Measurements from ENCODE around the gene C3orf20.

Gene C3orf20

DNA sequence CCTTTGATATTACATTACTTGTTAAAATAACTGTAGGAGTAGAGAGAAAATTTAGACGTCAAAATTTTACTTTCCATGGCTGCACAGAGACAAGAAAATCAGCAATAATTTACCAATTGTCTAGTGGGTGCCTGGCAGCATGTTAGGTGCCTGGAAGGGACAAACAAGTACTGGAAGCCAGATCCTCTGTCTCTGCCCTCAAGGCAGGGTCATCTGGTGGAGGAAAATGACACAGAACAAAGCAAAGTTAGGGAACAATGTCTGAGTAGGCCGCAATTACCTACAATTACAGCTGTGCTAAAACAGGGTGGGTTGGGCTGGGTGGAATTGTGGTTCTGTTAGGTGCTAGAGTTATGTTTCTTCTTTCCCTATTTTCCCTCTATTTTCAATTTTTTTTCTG, 16.0 kb upstream of the C3orf20 start:
- no CpG with 5 or more reads among the region's 2 CpGs for WGBS (ENCODE audit: insufficient coverage)

DNA sequence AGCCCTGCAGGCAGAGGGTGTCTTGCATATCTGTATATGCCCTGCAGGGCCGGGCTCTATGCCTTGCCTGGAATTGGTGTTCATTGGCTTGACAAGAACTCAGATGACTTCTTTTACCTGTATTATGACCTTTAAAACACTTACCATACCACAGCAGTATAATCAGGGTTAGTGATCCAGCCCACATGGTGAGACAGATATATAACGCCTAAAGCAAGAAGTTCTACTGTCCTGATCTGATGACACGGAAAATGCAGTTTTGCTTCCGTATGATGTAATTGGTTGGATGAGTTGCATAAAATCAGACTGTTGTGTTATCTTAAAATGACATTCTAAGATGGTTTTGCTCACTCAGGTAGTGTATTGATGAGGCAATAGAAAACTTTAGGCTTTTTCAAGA, 14.0 kb upstream of the C3orf20 start:
- H3K4me1 ChIP-seq (ENCODE audit: control extremely low read depth in 1 of 4, control insufficient read depth in 4 of 4, insufficient read depth in 4 of 4, low read length in 3 of 4) = no peaks in the 10 kb centered on the region
- no peaks in the 10 kb centered on the region for H3K27me3 ChIP-seq (replicated peaks in 2 of 5; ENCODE audit: control insufficient read depth in 4 of 5, insufficient read depth in 5 of 5, low read length in 4 of 5)
- DNase-seq = no peak
- no peak overlapping the region for H3K4me3 ChIP-seq (ENCODE audit: control insufficient read depth in 1 of 7, extremely low read depth in 1 of 7, insufficient read depth in 4 of 7, low read depth in 2 of 7, low read length in 6 of 7)
- H3K9me3 ChIP-seq (ENCODE audit: control extremely low read depth in 1 of 5, control insufficient read depth in 4 of 5, insufficient read depth in 2 of 5, low read depth in 1 of 5, low read length in 4 of 5) = no peaks in the 10 kb centered on the region
- no peak overlapping the region for H3K27ac ChIP-seq (ENCODE audit: insufficient read depth in 1 of 2, low read depth in 1 of 2, low read length in 2 of 2, poor library complexity in 1 of 2, severe bottlenecking in 2 of 2)
- CTCF ChIA-PET = interaction anchor here (1.1 kb wide), 3 partner anchors 9 to 117 kb away, joined by 3 to 4 read pairs (median 3); partner anchors contain the start of gene CCDC174
- POLR2A ChIA-PET = no interaction called here
- 100% methylated on average over 2 of the region's 4 CpGs for whole genome bisulfite sequencing (ENCODE audit: insufficient coverage)
- H3K36me3 ChIP-seq (ENCODE audit: control insufficient read depth in 4 of 4, insufficient read depth in 4 of 4, low read length in 3 of 4) = peaks cover 47 to 99% (median 72%) of the 10 kb centered on the region in 4 experiments

More for the DNA sequence above, 16.0 kb upstream of the C3orf20 start:
- Histone ChIP-seq H3K27me3 (replicated peaks in 2 of 5; ENCODE audit: control insufficient read depth in 4 of 5, insufficient read depth in 5 of 5, low read length in 4 of 5) (no peaks in the 10 kb centered on the region), H3K9me3 (ENCODE audit: control extremely low read depth in 1 of 5, control insufficient read depth in 4 of 5, insufficient read depth in 2 of 5, low read depth in 1 of 5, low read length in 4 of 5) (no peaks in the 10 kb centered on the region), H3K27ac (ENCODE audit: insufficient read depth in 1 of 2, low read depth in 1 of 2, low read length in 2 of 2, poor library complexity in 1 of 2, severe bottlenecking in 2 of 2) (no peak overlapping the region), H3K36me3 (ENCODE audit: control insufficient read depth in 4 of 4, insufficient read depth in 4 of 4, low read length in 3 of 4) (peaks cover 35 to 91% (median 67%) of the 10 kb centered on the region in 4 experiments), H3K4me3 (ENCODE audit: control insufficient read depth in 1 of 7, extremely low read depth in 1 of 7, insufficient read depth in 4 of 7, low read depth in 2 of 7, low read length in 6 of 7) (no peak overlapping the region), H3K4me1 (ENCODE audit: control extremely low read depth in 1 of 4, control insufficient read depth in 4 of 4, insufficient read depth in 4 of 4, low read length in 3 of 4) (no peaks in the 10 kb centered on the region)
- no peak for DNase-seq
- ChIA-PET POLR2A (interaction anchor here (0.9 kb wide), 1 partner anchor 8 kb away, joined by 4 read pairs; the partner anchor contains the start of gene CCDC174), CTCF (no interaction called here)

DNA sequence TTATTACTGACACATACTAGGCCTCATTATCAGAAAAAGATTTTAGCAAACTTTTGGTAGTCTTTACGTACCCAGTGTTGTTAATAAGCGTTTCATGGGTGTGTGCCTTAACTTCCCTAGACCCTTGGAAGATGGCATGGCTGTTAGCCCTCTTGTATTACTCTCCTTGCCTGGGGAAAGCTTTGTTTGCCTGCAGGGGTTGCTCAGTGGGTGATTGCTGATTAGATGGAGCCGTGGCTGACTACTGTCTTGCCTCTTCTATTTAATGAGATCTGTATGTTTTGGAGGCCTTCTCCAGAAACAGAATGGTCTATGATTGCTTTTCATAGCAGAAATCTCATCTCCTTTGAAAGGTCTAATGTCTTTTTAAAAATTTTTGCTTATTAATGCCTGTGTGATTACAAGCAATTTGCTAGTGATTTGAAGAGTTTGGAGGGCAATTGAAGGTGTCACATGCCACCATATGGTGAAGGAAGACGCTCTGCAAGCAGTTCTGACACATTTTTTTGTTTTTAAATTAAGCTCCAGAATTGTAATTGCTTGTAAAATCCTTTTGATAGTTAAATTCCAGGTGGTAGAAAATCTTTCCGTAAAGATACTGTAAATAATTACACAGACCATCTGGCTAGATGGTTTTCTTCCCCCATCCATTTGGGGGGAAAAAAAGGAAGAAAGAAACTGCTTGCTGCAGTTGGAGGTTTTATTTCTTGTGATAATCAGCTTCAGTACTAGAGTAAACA, 11.4 kb upstream of the C3orf20 start:
- H3K36me3 ChIP-seq (ENCODE audit: control insufficient read depth in 4 of 4, insufficient read depth in 4 of 4, low read length in 3 of 4) = peaks cover 48 to 97% (median 69%) of the 10 kb centered on the region in 4 experiments
- no peaks in the 10 kb centered on the region for H3K4me1 ChIP-seq (ENCODE audit: control extremely low read depth in 1 of 4, control insufficient read depth in 4 of 4, insufficient read depth in 4 of 4, low read length in 3 of 4)
- CTCF ChIA-PET = interaction anchor here (0.6 to 1.5 kb wide), 5 partner anchors 10 to 603 kb away, joined by 3 to 6 read pairs (median 3); no protein-coding TSS in a partner anchor
- no peaks in the 10 kb centered on the region for H3K9me3 ChIP-seq (ENCODE audit: control extremely low read depth in 1 of 5, control insufficient read depth in 4 of 5, insufficient read depth in 2 of 5, low read depth in 1 of 5, low read length in 4 of 5)
- H3K27ac ChIP-seq (ENCODE audit: insufficient read depth in 1 of 2, low read depth in 1 of 2, low read length in 2 of 2, poor library complexity in 1 of 2, severe bottlenecking in 2 of 2) = no peak overlapping the region
- POLR2A ChIA-PET = no interaction called here
- WGBS (ENCODE audit: insufficient coverage) = 100% methylated on average over 3 of the region's 5 CpGs
- no peak for DNase-seq
- no peak overlapping the region for H3K4me3 ChIP-seq (ENCODE audit: control insufficient read depth in 1 of 7, extremely low read depth in 1 of 7, insufficient read depth in 4 of 7, low read depth in 2 of 7, low read length in 6 of 7)
- H3K27me3 ChIP-seq (replicated peaks in 2 of 5; ENCODE audit: control insufficient read depth in 4 of 5, insufficient read depth in 5 of 5, low read length in 4 of 5) = no peaks in the 10 kb centered on the region

- Histone ChIP-seq H3K4me1 (ENCODE audit: control extremely low read depth in 1 of 4, control insufficient read depth in 4 of 4, insufficient read depth in 4 of 4, low read length in 3 of 4) (no peaks in the 10 kb centered on the region), H3K27me3 (replicated peaks in 2 of 5; ENCODE audit: control insufficient read depth in 4 of 5, insufficient read depth in 5 of 5, low read length in 4 of 5) (no peaks in the 10 kb centered on the region), H3K9me3 (ENCODE audit: control extremely low read depth in 1 of 5, control insufficient read depth in 4 of 5, insufficient read depth in 2 of 5, low read depth in 1 of 5, low read length in 4 of 5) (no peaks in the 10 kb centered on the region), H3K4me3 (ENCODE audit: control insufficient read depth in 1 of 7, extremely low read depth in 1 of 7, insufficient read depth in 4 of 7, low read depth in 2 of 7, low read length in 6 of 7) (no peak overlapping the region), H3K36me3 (ENCODE audit: control insufficient read depth in 4 of 4, insufficient read depth in 4 of 4, low read length in 3 of 4) (peaks cover 49 to 97% (median 70%) of the 10 kb centered on the region in 4 experiments), H3K27ac (ENCODE audit: insufficient read depth in 1 of 2, low read depth in 1 of 2, low read length in 2 of 2, poor library complexity in 1 of 2, severe bottlenecking in 2 of 2) (no peak overlapping the region)
- WGBS (ENCODE audit: insufficient coverage) = 86% methylated on average over 3 of the region's 3 CpGs
- ChIA-PET POLR2A (no interaction called here), CTCF (interaction anchor here (1.3 kb wide), 3 partner anchors 9 to 117 kb away, joined by 3 to 6 read pairs (median 3); partner anchors contain the start of gene C3orf20)
- DNase-seq = no peak
These were observed 10.8 kb upstream of the C3orf20 start for GRCh38 chr3:14664170-14664569.

- ChIA-PET POLR2A (interaction anchor here (1.4 kb wide), 1 partner anchor 89 kb away, joined by 4 read pairs; no protein-coding TSS in a partner anchor), CTCF (interaction anchor here (0.7 to 13.9 kb wide), 15 partner anchors 11 to 250 kb away, joined by 3 to 276 read pairs (median 4); partner anchors contain the start of gene CCDC174)
- H3K4me1 ChIP-seq (ENCODE audit: control extremely low read depth in 1 of 4, control insufficient read depth in 4 of 4, insufficient read depth in 4 of 4, low read length in 3 of 4) = peaks cover 0 to 9% (median 3%) of the 10 kb centered on the region in 4 experiments
- no peaks in the 10 kb centered on the region for H3K9me3 ChIP-seq (ENCODE audit: control extremely low read depth in 1 of 5, control insufficient read depth in 4 of 5, insufficient read depth in 2 of 5, low read depth in 1 of 5, low read length in 4 of 5)
- no peak overlapping the region for H3K4me3 ChIP-seq (ENCODE audit: control insufficient read depth in 1 of 7, extremely low read depth in 1 of 7, insufficient read depth in 4 of 7, low read depth in 2 of 7, low read length in 6 of 7)
- DNase-seq = peak in 2 of 3 donors; percentile 17 to 36
- peaks cover 16 to 55% (median 44%) of the 10 kb centered on the region in 4 experiments for H3K36me3 ChIP-seq (ENCODE audit: control insufficient read depth in 4 of 4, insufficient read depth in 4 of 4, low read length in 3 of 4)
- H3K27me3 ChIP-seq (replicated peaks in 2 of 5; ENCODE audit: control insufficient read depth in 4 of 5, insufficient read depth in 5 of 5, low read length in 4 of 5) = no peaks in the 10 kb centered on the region
- 53% methylated on average over 4 of the region's 4 CpGs for WGBS (ENCODE audit: insufficient coverage)
- no peak overlapping the region for H3K27ac ChIP-seq (ENCODE audit: insufficient read depth in 1 of 2, low read depth in 1 of 2, low read length in 2 of 2, poor library complexity in 1 of 2, severe bottlenecking in 2 of 2)
These were observed 2.4 kb upstream of the C3orf20 start for GRCh38 chr3:14672588-14672987.

DNA sequence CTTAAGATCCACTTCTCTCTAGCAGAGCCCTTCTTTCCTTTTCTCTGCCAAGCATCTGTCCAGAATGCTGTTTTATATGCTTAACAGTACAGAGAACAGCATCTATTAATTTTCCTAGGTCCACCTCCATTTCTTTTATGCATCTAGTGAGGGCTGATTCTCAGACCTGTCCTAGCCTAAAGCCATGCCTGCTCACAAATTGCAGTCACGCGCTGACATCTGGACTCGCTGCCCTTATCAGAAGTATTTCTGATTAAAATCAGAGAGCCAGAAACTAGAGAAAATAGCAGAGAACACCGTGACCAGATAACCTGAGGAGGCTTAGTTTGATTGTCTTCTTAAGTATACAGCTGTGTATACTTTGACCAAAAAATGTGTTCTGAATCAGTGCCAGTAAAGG, 1.9 kb downstream of the C3orf20 start:
- Histone ChIP-seq H3K4me3 (ENCODE audit: control insufficient read depth in 1 of 7, extremely low read depth in 1 of 7, insufficient read depth in 4 of 7, low read depth in 2 of 7, low read length in 6 of 7) (no peak overlapping the region), H3K4me1 (ENCODE audit: control extremely low read depth in 1 of 4, control insufficient read depth in 4 of 4, insufficient read depth in 4 of 4, low read length in 3 of 4) (peaks cover 0 to 9% (median 3%) of the 10 kb centered on the region in 4 experiments), H3K36me3 (ENCODE audit: control insufficient read depth in 4 of 4, insufficient read depth in 4 of 4, low read length in 3 of 4) (peaks cover 0 to 13% (median 8%) of the 10 kb centered on the region in 4 experiments), H3K9me3 (ENCODE audit: control extremely low read depth in 1 of 5, control insufficient read depth in 4 of 5, insufficient read depth in 2 of 5, low read depth in 1 of 5, low read length in 4 of 5) (peaks cover 0 to 5% (median 0%) of the 10 kb centered on the region in 5 experiments), H3K27me3 (replicated peaks in 2 of 5; ENCODE audit: control insufficient read depth in 4 of 5, insufficient read depth in 5 of 5, low read length in 4 of 5) (no peaks in the 10 kb centered on the region), H3K27ac (ENCODE audit: insufficient read depth in 1 of 2, low read depth in 1 of 2, low read length in 2 of 2, poor library complexity in 1 of 2, severe bottlenecking in 2 of 2) (no peak overlapping the region)
- CTCF ChIA-PET = interaction anchor here (0.6 to 13.9 kb wide), 7 partner anchors 10 to 250 kb away, joined by 3 to 276 read pairs (median 7); no protein-coding TSS in a partner anchor
- DNase-seq = no peak
- POLR2A ChIA-PET = no interaction called here
- whole genome bisulfite sequencing (ENCODE audit: insufficient coverage) = 98% methylated on average over 4 of the region's 4 CpGs

DNA sequence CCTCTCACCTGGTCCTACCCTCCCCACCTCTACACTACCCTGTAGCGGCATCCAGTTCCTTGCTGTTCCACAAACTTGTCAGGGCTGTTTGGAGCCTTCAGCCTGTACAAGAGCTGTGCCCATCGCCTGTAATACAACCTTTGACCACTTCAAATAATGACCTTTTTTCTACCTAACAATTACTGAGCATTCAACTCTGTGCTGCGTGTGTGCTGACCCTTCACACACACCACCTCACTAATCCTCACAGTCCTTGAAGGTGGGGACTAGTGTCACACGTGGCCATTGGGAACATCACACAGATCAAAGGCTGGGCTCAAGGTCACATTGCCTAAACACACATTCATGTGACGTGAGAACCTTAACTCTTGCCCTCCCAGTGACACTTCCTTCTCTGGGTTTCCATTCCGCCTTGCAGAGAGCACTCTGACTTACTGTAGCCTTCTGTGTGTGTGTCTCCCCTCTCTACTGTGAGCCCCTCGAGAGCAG, 3.1 kb downstream of the C3orf20 start:
- WGBS (ENCODE audit: insufficient coverage) = 94% methylated on average over 7 of the region's 7 CpGs
- H3K9me3 ChIP-seq (ENCODE audit: control extremely low read depth in 1 of 5, control insufficient read depth in 4 of 5, insufficient read depth in 2 of 5, low read depth in 1 of 5, low read length in 4 of 5) = peaks cover 0 to 5% (median 0%) of the 10 kb centered on the region in 5 experiments
- no peaks in the 10 kb centered on the region for H3K27me3 ChIP-seq (replicated peaks in 2 of 5; ENCODE audit: control insufficient read depth in 4 of 5, insufficient read depth in 5 of 5, low read length in 4 of 5)
- no peak overlapping the region for H3K4me3 ChIP-seq (ENCODE audit: control insufficient read depth in 1 of 7, extremely low read depth in 1 of 7, insufficient read depth in 4 of 7, low read depth in 2 of 7, low read length in 6 of 7)
- H3K4me1 ChIP-seq (ENCODE audit: control extremely low read depth in 1 of 4, control insufficient read depth in 4 of 4, insufficient read depth in 4 of 4, low read length in 3 of 4) = no peaks in the 10 kb centered on the region
- DNase-seq = no peak
- ChIA-PET CTCF (interaction anchor here (0.9 to 13.9 kb wide), 5 partner anchors 9 to 243 kb away, joined by 3 to 276 read pairs (median 4); no protein-coding TSS in a partner anchor), POLR2A (no interaction called here)
- H3K27ac ChIP-seq (ENCODE audit: insufficient read depth in 1 of 2, low read depth in 1 of 2, low read length in 2 of 2, poor library complexity in 1 of 2, severe bottlenecking in 2 of 2) = no peak overlapping the region
- H3K36me3 ChIP-seq (ENCODE audit: control insufficient read depth in 4 of 4, insufficient read depth in 4 of 4, low read length in 3 of 4) = peaks cover 0 to 3% (median 2%) of the 10 kb centered on the region in 4 experiments

All from common myeloid progenitor, CD34-positive (primary cell).